ENCODE data around the gene BAG3. TPM values are rescaled to one million over a fixed set of nuclear protein-coding genes. Genes with fewer than 3 reads are reported as not detected.

The BAG3 gene
- total and polyA plus RNA-seq, 2 of the 8 experiments (the other 6 are each of a cell fraction or from before 2014, with no cell fraction given) = 3.5 to 13.3 TPM

- Histone ChIP-seq H2BK5ac (ENCODE audit: low read depth, low read length) (no peak overlapping the region), H3K23ac (ENCODE audit: insufficient read length) (no peak overlapping the region), H2AK5ac (ENCODE audit: low read depth, low read length) (0 out of 2 replicates have a peak overlapping the region, but pooled peaks have one; percentile 65), H4K20me1 (replicated peaks in 1 of 2; ENCODE audit: control insufficient read depth in 1 of 2, insufficient read depth in 2 of 2, low read length in 2 of 2) (peaks cover 0 to 3% of the 10 kb centered on the region in 2 experiments), H2BK120ac (replicated peaks; ENCODE audit: low read depth, low read length) (no peak overlapping the region), H3K4ac (replicated peaks; ENCODE audit: insufficient read length, low read depth, low read length) (no peak overlapping the region), H3K9me3 (ENCODE audit: insufficient read depth in 2 of 2, low read depth in 1 of 2, low read length in 1 of 2) (no peaks in the 10 kb centered on the region), H3K4me1 (replicated peaks in 1 of 4; ENCODE audit: control insufficient read depth in 3 of 4, insufficient read depth in 4 of 4, low read length in 3 of 4) (peaks cover 0 to 6% (median 2%) of the 10 kb centered on the region in 4 experiments; a peak in 2 of 7 replicates), H2BK15ac (ENCODE audit: low read length) (no peak overlapping the region), H3K36me3 (ENCODE audit: control insufficient read depth in 2 of 4, insufficient read depth in 4 of 4, low read length in 3 of 4) (no peaks in the 10 kb centered on the region), H3K14ac (ENCODE audit: insufficient read length) (no peak overlapping the region), H3K56ac (replicated peaks; ENCODE audit: insufficient read length, low read depth, low read length) (no peak overlapping the region), H3K18ac (ENCODE audit: extremely low read depth, low read length) (no peak overlapping the region), H2AFZ (ENCODE audit: low read length) (no peak overlapping the region), H3K4me3 (ENCODE audit: extremely low read depth in 1 of 4, insufficient read depth in 2 of 4, low read depth in 3 of 4, low read length in 4 of 4) (peak overlapping the region in 1 of 4 experiments; percentile 93; a peak in 1 of 8 replicates), H3K79me1 (ENCODE audit: low read depth, low read length) (no peaks in the 10 kb centered on the region; the same call in none of the 2 replicates), H2BK12ac (ENCODE audit: low read depth, low read length) (no peak overlapping the region), H4K8ac (ENCODE audit: extremely low read depth, insufficient read depth, low read length) (no peak overlapping the region), H4K91ac (replicated peaks; ENCODE audit: insufficient read length, low read length) (no peak overlapping the region), H3K4me2 (ENCODE audit: insufficient read depth in 1 of 2, low read depth in 2 of 2, low read length in 2 of 2) (peak overlapping the region in 1 of 2 experiments; percentile 89; a peak in 1 of 4 replicates), H3K27me3 (replicated peaks in 1 of 4; ENCODE audit: control insufficient read depth in 3 of 4, extremely low read depth in 1 of 4, insufficient read depth in 3 of 4, low read length in 3 of 4) (peaks cover 0 to 2% (median 0%) of the 10 kb centered on the region in 4 experiments; a peak in 2 of 7 replicates), H3K23me2 (ENCODE audit: low read depth, low read length) (peaks cover 4% of the 10 kb centered on the region; the same call in 1 of the 2 replicates), H3K79me2 (ENCODE audit: control insufficient read depth in 1 of 2, insufficient read depth in 2 of 2, low read length in 2 of 2) (peaks cover 0 to 6% of the 10 kb centered on the region in 2 experiments; a peak in 2 of 4 replicates), H3K9ac (replicated peaks in 1 of 4; ENCODE audit: extremely low read depth in 1 of 4, low read depth in 3 of 4, low read length in 3 of 4) (no peak overlapping the region), H4K5ac (ENCODE audit: insufficient read length, low read depth, low read length) (no peak overlapping the region), H2BK20ac (ENCODE audit: low read length) (no peak overlapping the region), H3K27ac (ENCODE audit: low read depth, low read length) (no peak overlapping the region)
- DNase-seq (ENCODE audit: low read depth in 1 of 2, low spot score in 2 of 2) (no peak), FAIRE-seq (no peak)
- POLR2A ChIA-PET (ENCODE audit: partially characterized antibody) = interaction anchor here (0.8 to 2.7 kb wide), 5 partner anchors 13 to 75 kb away, joined by 5 to 13 read pairs (median 5); partner anchors contain the start of gene INPP5F
- WGBS, 2 experiments (ENCODE audit: extremely low coverage in 1 of 2, insufficient coverage in 1 of 2, insufficient read length in 1 of 2, insufficient replicate concordance in 2 of 2, low coverage in 1 of 2, low lambda C conversion rate in 2 of 2, missing lambda C conversion rate in 1 of 2) = 100% methylated on average over 1 of the region's 1 CpG; no CpG with 5 or more reads in 1 of the 2 experiments
- CTCF ChIA-PET (ENCODE audit: partially characterized antibody) = interaction anchor here (0.6 to 1.4 kb wide), 2 partner anchors 19 to 122 kb away, joined by 3 to 5 read pairs; no protein-coding TSS in a partner anchor
- TF ChIP-seq CBX5 (IDR thresholded peaks at IDR 0.05; ENCODE audit: low read depth, low read length) (no peak), CBX8 (IDR thresholded peaks at IDR 0.05; ENCODE audit: borderline replicate concordance, low read depth, low read length) (no peak), CTCF (IDR thresholded peaks at IDR 0.05; ENCODE audit: control extremely low read depth in 1 of 3, insufficient read depth in 1 of 3, low read depth in 1 of 3, low read length in 3 of 3) (no peak), SUZ12 (IDR thresholded peaks at IDR 0.05; ENCODE audit: low read length) (no peak), TCF12 (IDR thresholded peaks at IDR 0.05; ENCODE audit: low read depth, low read length) (no peak), JUN (IDR thresholded peaks at IDR 0.05; ENCODE audit: low read depth, low read length) (no peak), KDM1A (IDR thresholded peaks at IDR 0.05; ENCODE audit: borderline replicate concordance, low read length) (no peak), CTBP2 (IDR thresholded peaks at IDR 0.05; ENCODE audit: borderline replicate concordance, insufficient read depth, insufficient read length, low read length) (no peak), BCL11A (IDR thresholded peaks at IDR 0.05; ENCODE audit: low read depth in 2 of 2, low read length in 2 of 2) (no peak), SP4 (IDR thresholded peaks at IDR 0.05; ENCODE audit: low read length) (no peak)
Measured at GRCh38 chr10:119650062-119650461, 1.1 kb upstream of the BAG3 start.

Data from H1 (cell line).